ENCODE results near the gene SLC27A3. TPM values are rescaled to one million over a fixed set of nuclear protein-coding genes. Genes with fewer than 3 reads are reported as not detected.
A peak's percentile ranks its signal among the peaks of the same experiment; 100 is the strongest.

The SLC27A3 gene
- total RNA-seq, 4 donors from 2014 or later: 18.8 to 30.7 (median 21.6) TPM

GRCh38 chr1:153771261-153771660, 3.9 kb upstream of the SLC27A3 start:
- peak overlapping the region in 3 of 4 donors; percentile 46 to 88 (median 66) for H3K27ac ChIP-seq
- no CpG with 5 or more reads among the region's 2 CpGs for WGBS, 2 donors (ENCODE audit: low coverage in 1 of 2)
- TF ChIP-seq, protein P1, sequence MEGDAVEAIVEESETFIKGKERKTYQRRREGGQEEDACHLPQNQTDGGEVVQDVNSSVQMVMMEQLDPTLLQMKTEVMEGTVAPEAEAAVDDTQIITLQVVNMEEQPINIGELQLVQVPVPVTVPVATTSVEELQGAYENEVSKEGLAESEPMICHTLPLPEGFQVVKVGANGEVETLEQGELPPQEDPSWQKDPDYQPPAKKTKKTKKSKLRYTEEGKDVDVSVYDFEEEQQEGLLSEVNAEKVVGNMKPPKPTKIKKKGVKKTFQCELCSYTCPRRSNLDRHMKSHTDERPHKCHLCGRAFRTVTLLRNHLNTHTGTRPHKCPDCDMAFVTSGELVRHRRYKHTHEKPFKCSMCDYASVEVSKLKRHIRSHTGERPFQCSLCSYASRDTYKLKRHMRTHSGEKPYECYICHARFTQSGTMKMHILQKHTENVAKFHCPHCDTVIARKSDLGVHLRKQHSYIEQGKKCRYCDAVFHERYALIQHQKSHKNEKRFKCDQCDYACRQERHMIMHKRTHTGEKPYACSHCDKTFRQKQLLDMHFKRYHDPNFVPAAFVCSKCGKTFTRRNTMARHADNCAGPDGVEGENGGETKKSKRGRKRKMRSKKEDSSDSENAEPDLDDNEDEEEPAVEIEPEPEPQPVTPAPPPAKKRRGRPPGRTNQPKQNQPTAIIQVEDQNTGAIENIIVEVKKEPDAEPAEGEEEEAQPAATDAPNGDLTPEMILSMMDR (IDR thresholded peaks at IDR 0.05): no peak
- TF ChIP-seq POLR2A (IDR thresholded peaks at IDR 0.05) (no peak), EP300 (IDR thresholded peaks at IDR 0.05) (no peak), POLR2AphosphoS5 (IDR thresholded peaks at IDR 0.05) (no peak)
- H3K4me3 ChIP-seq: no peak overlapping the region
- H3K4me1 ChIP-seq: peaks cover 0 to 59% (median 20%) of the 10 kb centered on the region in 3 donors
- no peaks in the 10 kb centered on the region for H3K27me3 ChIP-seq
- no peak for ATAC-seq
- peaks cover 0 to 75% of the 10 kb centered on the region in 2 donors for H3K36me3 ChIP-seq
- no peaks in the 10 kb centered on the region for H3K9me3 ChIP-seq

GRCh38 chr1:153771841-153772593, 3.2 kb upstream of the SLC27A3 start:
- Histone ChIP-seq H3K36me3 (peaks cover 0 to 68% of the 10 kb centered on the region in 2 donors), H3K27ac (peak overlapping the region in 3 of 4 donors; percentile 46 to 88 (median 66)), H3K9me3 (no peaks in the 10 kb centered on the region), H3K4me1 (peaks cover 0 to 67% (median 28%) of the 10 kb centered on the region in 3 donors), H3K4me3 (no peak overlapping the region), H3K27me3 (no peaks in the 10 kb centered on the region)
- TF ChIP-seq EP300 (IDR thresholded peaks at IDR 0.05): no peak
- no peak for TF ChIP-seq POLR2AphosphoS5 (IDR thresholded peaks at IDR 0.05)
- TF ChIP-seq, protein P1 (IDR thresholded peaks at IDR 0.05): peak in 3 of 4 experiments; percentile 29 to 59 (median 42)
- 47% methylated on average over 7 of the region's 21 CpGs; no CpG with 5 or more reads in 1 of the 2 donors for WGBS, 2 donors (ENCODE audit: low coverage in 1 of 2)
- ATAC-seq: no peak

DNA sequence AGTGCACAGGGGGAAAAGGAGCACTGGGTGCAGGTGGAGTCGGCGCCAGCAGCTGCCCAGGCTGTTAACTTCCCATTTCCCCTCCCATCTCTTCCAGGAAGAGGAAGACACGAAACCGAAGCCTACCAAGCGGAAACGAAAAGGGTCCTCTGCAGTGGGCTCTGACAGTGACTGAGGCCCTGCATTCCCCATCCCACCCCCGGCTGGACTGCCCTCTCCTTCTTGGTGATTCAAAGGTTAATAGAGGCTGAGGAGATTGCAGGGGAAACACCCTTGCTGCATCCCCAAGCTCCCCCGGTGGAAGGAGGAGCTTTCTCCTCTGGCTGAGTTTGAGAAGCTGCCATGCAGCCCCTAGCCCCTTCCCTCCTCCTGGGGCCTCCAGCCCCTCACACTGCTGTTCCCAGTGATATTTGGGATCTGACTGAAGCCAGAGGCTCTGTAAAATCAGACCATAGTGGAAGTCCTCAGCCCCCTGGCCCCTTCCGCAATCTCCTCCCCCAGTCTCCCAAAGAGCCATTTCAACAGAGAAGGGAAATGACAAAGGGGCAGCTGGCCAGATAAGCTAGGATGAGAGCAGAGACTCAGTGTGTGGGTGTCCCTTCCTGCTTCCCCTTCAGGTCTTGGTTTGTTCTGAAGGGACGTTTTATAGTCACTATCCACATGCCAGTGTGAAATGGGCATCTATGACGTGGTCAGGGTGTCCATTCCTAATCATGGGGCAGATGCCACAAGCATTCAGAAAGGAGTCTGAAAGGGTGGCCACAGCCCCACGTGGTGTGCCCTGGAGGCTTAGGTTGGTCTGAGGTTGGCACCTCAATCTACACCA, 1.9 kb upstream of the SLC27A3 start:
- H3K4me1 ChIP-seq: peaks cover 0 to 80% (median 39%) of the 10 kb centered on the region in 3 donors
- WGBS, 2 donors (ENCODE audit: low coverage in 1 of 2): 42 to 57% methylated on average over 4 to 5 of the region's 12 CpGs
- ATAC-seq: no peak
- H3K4me3 ChIP-seq: no peak overlapping the region
- TF ChIP-seq POLR2A (IDR thresholded peaks at IDR 0.05) (no peak), POLR2AphosphoS5 (IDR thresholded peaks at IDR 0.05) (no peak), EP300 (IDR thresholded peaks at IDR 0.05) (no peak)
- TF ChIP-seq, protein P1 (IDR thresholded peaks at IDR 0.05): no peak
- H3K9me3 ChIP-seq: no peaks in the 10 kb centered on the region
- no peaks in the 10 kb centered on the region for H3K27me3 ChIP-seq
- peak overlapping the region in 3 of 4 donors; percentile 75 to 92 (median 88) for H3K27ac ChIP-seq
- peaks cover 0 to 55% of the 10 kb centered on the region in 2 donors for H3K36me3 ChIP-seq

GRCh38 chr1:153774026-153774595, 1.1 kb upstream of the SLC27A3 start:
- H3K27ac ChIP-seq: peak overlapping the region in 3 of 4 donors; percentile 88 to 92 (median 91)
- ATAC-seq: no peak
- peaks cover 0 to 53% of the 10 kb centered on the region in 2 donors for H3K36me3 ChIP-seq
- H3K4me1 ChIP-seq: peaks cover 0 to 85% (median 39%) of the 10 kb centered on the region in 3 donors
- H3K4me3 ChIP-seq: no peak overlapping the region
- no peaks in the 10 kb centered on the region for H3K27me3 ChIP-seq
- TF ChIP-seq, protein P1 (IDR thresholded peaks at IDR 0.05): no peak
- TF ChIP-seq EP300 (IDR thresholded peaks at IDR 0.05) (no peak), POLR2AphosphoS5 (IDR thresholded peaks at IDR 0.05) (no peak), POLR2A (IDR thresholded peaks at IDR 0.05) (no peak)
- WGBS, 2 donors (ENCODE audit: low coverage in 1 of 2): 57 to 70% methylated on average over 3 to 4 of the region's 8 CpGs
- no peaks in the 10 kb centered on the region for H3K9me3 ChIP-seq

Measured in gastroesophageal sphincter (tissue), 4 donors.